Measurements from ENCODE around the gene CABLES1. TPM values are rescaled to one million over a fixed set of nuclear protein-coding genes. Genes with fewer than 3 reads are reported as not detected.
"Not testable (repeated sequence)": the region's sequence is repeated elsewhere in the genome, so short reads cannot be mapped to it uniquely, and the experiment has no call there.

The CABLES1 gene
- total RNA-seq, 1 donor from 2014 or later, result 39.3 TPM

DNA sequence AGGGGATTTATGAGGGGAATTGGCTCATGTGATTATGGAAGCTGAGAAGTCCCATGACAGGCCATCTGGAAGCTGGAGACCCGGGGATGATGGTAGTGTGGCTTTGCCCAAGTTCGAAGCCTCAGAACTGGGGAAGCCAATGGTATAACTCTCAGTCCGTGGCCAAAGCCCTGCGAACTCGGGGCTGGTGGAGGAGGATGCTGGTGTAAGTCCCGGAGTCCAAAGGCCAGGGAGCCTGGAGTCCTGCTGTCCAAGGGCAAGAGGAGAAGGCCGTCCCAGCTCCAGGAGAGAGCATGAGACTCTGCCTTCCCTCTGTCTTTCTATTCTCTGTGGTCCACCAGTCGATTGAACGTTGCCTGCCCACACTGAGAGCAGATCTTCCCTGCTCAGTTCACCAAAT, 43.2 kb upstream of the CABLES1 start:
- H3K4me3 ChIP-seq, result no peak overlapping the region
- no peak overlapping the region for H3K27ac ChIP-seq
- intact Hi-C loops (cut with DNase I), result no loop called here
- DNase-seq (ENCODE audit: extremely low spot score in 2 of 2), result no peak
- no peaks in the 10 kb centered on the region for H3K9me3 ChIP-seq
- H3K36me3 ChIP-seq, result no peaks in the 10 kb centered on the region
- TF ChIP-seq, protein P1, sequence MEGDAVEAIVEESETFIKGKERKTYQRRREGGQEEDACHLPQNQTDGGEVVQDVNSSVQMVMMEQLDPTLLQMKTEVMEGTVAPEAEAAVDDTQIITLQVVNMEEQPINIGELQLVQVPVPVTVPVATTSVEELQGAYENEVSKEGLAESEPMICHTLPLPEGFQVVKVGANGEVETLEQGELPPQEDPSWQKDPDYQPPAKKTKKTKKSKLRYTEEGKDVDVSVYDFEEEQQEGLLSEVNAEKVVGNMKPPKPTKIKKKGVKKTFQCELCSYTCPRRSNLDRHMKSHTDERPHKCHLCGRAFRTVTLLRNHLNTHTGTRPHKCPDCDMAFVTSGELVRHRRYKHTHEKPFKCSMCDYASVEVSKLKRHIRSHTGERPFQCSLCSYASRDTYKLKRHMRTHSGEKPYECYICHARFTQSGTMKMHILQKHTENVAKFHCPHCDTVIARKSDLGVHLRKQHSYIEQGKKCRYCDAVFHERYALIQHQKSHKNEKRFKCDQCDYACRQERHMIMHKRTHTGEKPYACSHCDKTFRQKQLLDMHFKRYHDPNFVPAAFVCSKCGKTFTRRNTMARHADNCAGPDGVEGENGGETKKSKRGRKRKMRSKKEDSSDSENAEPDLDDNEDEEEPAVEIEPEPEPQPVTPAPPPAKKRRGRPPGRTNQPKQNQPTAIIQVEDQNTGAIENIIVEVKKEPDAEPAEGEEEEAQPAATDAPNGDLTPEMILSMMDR (IDR thresholded peaks at IDR 0.05), result no peak
- TF ChIP-seq POLR2A (IDR thresholded peaks at IDR 0.05) (no peak), POLR2AphosphoS5 (IDR thresholded peaks at IDR 0.05; ENCODE audit: insufficient read depth in 1 of 2, low read depth in 1 of 2) (no peak)
- H3K4me1 ChIP-seq, result no peaks in the 10 kb centered on the region
- H3K27me3 ChIP-seq, result no peaks in the 10 kb centered on the region

DNA sequence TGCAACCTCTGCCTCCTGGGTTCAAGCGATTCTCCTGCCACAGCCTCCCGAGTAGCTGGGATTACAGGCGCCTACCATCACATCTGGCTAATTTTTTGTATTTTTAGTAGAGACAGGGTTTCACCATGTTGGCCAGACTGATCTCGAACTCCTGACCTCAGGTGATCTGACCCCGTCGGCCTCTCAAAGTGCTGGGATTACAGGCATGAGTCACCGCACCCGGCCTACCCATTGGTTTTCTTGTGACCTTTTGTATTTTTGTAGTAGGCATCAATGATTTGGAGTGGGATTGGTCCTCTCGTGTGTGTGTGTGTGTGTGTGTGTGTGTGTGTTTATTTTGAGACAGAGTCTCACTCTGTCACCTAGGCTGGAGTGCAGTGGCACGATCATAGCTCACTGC, 42.2 kb upstream of the CABLES1 start:
- intact Hi-C loops (cut with DNase I); H3K9me3 ChIP-seq: not testable (repeated sequence)

GRCh38 chr18:23093772-23094171, 41.5 kb upstream of the CABLES1 start:
- Histone ChIP-seq H3K4me1 (no peaks in the 10 kb centered on the region), H3K36me3 (no peaks in the 10 kb centered on the region), H3K27me3 (no peaks in the 10 kb centered on the region), H3K4me3 (no peak overlapping the region), H3K9me3 (no peaks in the 10 kb centered on the region), H3K27ac (no peak overlapping the region)
- TF ChIP-seq POLR2A (IDR thresholded peaks at IDR 0.05) (no peak), POLR2AphosphoS5 (IDR thresholded peaks at IDR 0.05; ENCODE audit: insufficient read depth in 1 of 2, low read depth in 1 of 2) (no peak)
- TF ChIP-seq, protein P1 (IDR thresholded peaks at IDR 0.05), result no peak
- no peak for DNase-seq (ENCODE audit: extremely low spot score in 2 of 2)
- intact Hi-C loops (cut with DNase I), result no loop called here

More for the DNA sequence above, 42.2 kb upstream of the CABLES1 start:
- not testable (repeated sequence) for H3K36me3 ChIP-seq; H3K4me3 ChIP-seq; H3K4me1 ChIP-seq; DNase-seq (ENCODE audit: extremely low spot score in 2 of 2); H3K27ac ChIP-seq; H3K27me3 ChIP-seq

GRCh38 chr18:23094411-23095190, 40.7 kb upstream of the CABLES1 start:
- intact Hi-C loops (cut with DNase I), result no loop called here
- Histone ChIP-seq H3K27me3 (no peaks in the 10 kb centered on the region), H3K9me3 (no peaks in the 10 kb centered on the region), H3K27ac (no peak overlapping the region), H3K4me1 (no peaks in the 10 kb centered on the region), H3K36me3 (no peaks in the 10 kb centered on the region), H3K4me3 (no peak overlapping the region)
- DNase-seq (ENCODE audit: extremely low spot score in 2 of 2), result no peak
- TF ChIP-seq, protein P1 (IDR thresholded peaks at IDR 0.05), result no peak
- TF ChIP-seq POLR2A (IDR thresholded peaks at IDR 0.05) (no peak), POLR2AphosphoS5 (IDR thresholded peaks at IDR 0.05; ENCODE audit: insufficient read depth in 1 of 2, low read depth in 1 of 2) (no peak)

DNA sequence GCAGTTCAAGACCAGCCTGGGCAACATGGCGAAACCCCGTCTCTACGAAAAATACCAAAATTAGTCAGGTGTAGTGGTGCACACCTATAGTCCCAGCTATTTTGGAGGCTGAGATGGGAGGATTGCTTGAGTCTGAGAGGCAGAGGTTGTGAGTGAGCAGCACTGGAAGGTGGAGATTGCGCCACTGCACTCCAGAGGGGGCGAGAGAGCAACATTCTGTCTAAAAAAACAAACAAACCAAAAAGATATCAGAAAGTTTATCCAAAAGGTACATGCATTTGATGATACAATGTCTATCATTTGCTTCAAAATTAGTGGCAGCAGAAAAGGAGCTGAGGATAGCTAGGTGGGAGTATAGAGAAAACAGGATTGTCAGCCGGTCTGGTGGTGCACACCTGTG, 39.8 kb upstream of the CABLES1 start:
- H3K4me3 ChIP-seq, result no peak overlapping the region

GRCh38 chr18:23097016-23097415, 38.3 kb upstream of the CABLES1 start:
- H3K27me3 ChIP-seq; H3K36me3 ChIP-seq; DNase-seq (ENCODE audit: extremely low spot score in 2 of 2); H3K9me3 ChIP-seq; intact Hi-C loops (cut with DNase I); H3K4me3 ChIP-seq; H3K27ac ChIP-seq; H3K4me1 ChIP-seq: not testable (repeated sequence)

More for the DNA sequence above, 39.8 kb upstream of the CABLES1 start:
- Histone ChIP-seq H3K9me3 (no peaks in the 10 kb centered on the region), H3K36me3 (no peaks in the 10 kb centered on the region), H3K4me1 (no peaks in the 10 kb centered on the region), H3K27ac (no peak overlapping the region), H3K27me3 (no peaks in the 10 kb centered on the region)
- intact Hi-C loops (cut with DNase I), result no loop called here
- TF ChIP-seq POLR2A (IDR thresholded peaks at IDR 0.05), result no peak
- TF ChIP-seq POLR2AphosphoS5 (IDR thresholded peaks at IDR 0.05; ENCODE audit: insufficient read depth in 1 of 2, low read depth in 1 of 2), result no peak
- TF ChIP-seq, protein P1 (IDR thresholded peaks at IDR 0.05), result no peak
- no peak for DNase-seq (ENCODE audit: extremely low spot score in 2 of 2)

All from vagina (tissue), 2 donors.